Smooth muscle cell of trachea (primary cell): ENCODE results near the gene GAL. TPM values are rescaled to one million over a fixed set of nuclear protein-coding genes. Genes with fewer than 3 reads are reported as not detected.

Source experiments
- total RNA-seq: library from RNA; depleted of rRNA; stranded (reverse); fragments of >200 nt; gene quantifications from 2 replicates; pipeline ENCODE4 v1.2.1, GENCODE V29; 2014

GAL gene
- 2.0 and 4.8 TPM in 2 replicates for total RNA-seq

GRCh38 chr11:68684385-68685356 is at the start of gene GAL:
Gene GAL, plus strand, starts transcription at chr11:68684544. Its CDS starts 380 bp downstream, at chr11:68684924.

Other genes starting within 250 kb of the GAL start
- gene PPP6R3, start 223.8 kb upstream of the GAL start, total RNA-seq: 92.1 and 108 TPM in 2 replicates
- 0.33 and 0.87 TPM in 2 replicates for gene TESMIN, start 67.0 kb downstream of the GAL start, total RNA-seq
- gene CPT1A, start 157.4 kb downstream of the GAL start, total RNA-seq: 50.9 and 53.9 TPM in 2 replicates
- gene MRPL21, start 219.3 kb downstream of the GAL start, total RNA-seq: 32.6 and 79.6 TPM in 2 replicates
- gene IGHMBP2, start 219.3 kb downstream of the GAL start, total RNA-seq: 11.6 and 12.4 TPM in 2 replicates